ENCODE data around the gene NCOA4.
"Not testable (repeated sequence)": the region's sequence is repeated elsewhere in the genome, so short reads cannot be mapped to it uniquely, and the experiment has no call there.

Gene NCOA4

GRCh38 chr10:46052791-46053375 is 22.5 kb upstream of the NCOA4 start:
- in situ Hi-C loops (cut with HindIII; ENCODE audit: low sequenced_read_pairs), result no loop called here
- DNase-seq (ENCODE audit: low read depth, low spot score), result no peak
- H3K4me3 ChIP-seq (ENCODE audit: low read depth, low read length), result no peak overlapping the region
- no peak for TF ChIP-seq CTCF (IDR thresholded peaks at IDR 0.05; ENCODE audit: low read depth, low read length)

- in situ Hi-C loops (cut with HindIII; ENCODE audit: low sequenced_read_pairs), result no loop called here
- no peak for TF ChIP-seq CTCF (IDR thresholded peaks at IDR 0.05; ENCODE audit: low read depth, low read length)
- H3K4me3 ChIP-seq (ENCODE audit: low read depth, low read length), result no peak overlapping the region
- DNase-seq (ENCODE audit: low read depth, low spot score), result no peak
These were observed 21.8 kb upstream of the NCOA4 start for GRCh38 chr10:46052057-46052790.

- in situ Hi-C loops (cut with HindIII; ENCODE audit: low sequenced_read_pairs), result no loop called here
- no peak overlapping the region for H3K4me3 ChIP-seq (ENCODE audit: low read depth, low read length)
- no peak for DNase-seq (ENCODE audit: low read depth, low spot score)
- no peak for TF ChIP-seq CTCF (IDR thresholded peaks at IDR 0.05; ENCODE audit: low read depth, low read length)
These were observed 20.7 kb upstream of the NCOA4 start for GRCh38 chr10:46050941-46051623.

- DNase-seq (ENCODE audit: low read depth, low spot score); H3K4me3 ChIP-seq (ENCODE audit: low read depth, low read length); in situ Hi-C loops (cut with HindIII; ENCODE audit: low sequenced_read_pairs): not testable (repeated sequence)
These were observed 19.0 kb upstream of the NCOA4 start for GRCh38 chr10:46049497-46049831.

GRCh38 chr10:46048152-46048551 is 17.7 kb upstream of the NCOA4 start:
- TF ChIP-seq CTCF (IDR thresholded peaks at IDR 0.05; ENCODE audit: low read depth, low read length), result no peak
- no peak for DNase-seq (ENCODE audit: low read depth, low spot score)
- H3K4me3 ChIP-seq (ENCODE audit: low read depth, low read length), result no peak overlapping the region
- in situ Hi-C loops (cut with HindIII; ENCODE audit: low sequenced_read_pairs), result no loop called here

DNA sequence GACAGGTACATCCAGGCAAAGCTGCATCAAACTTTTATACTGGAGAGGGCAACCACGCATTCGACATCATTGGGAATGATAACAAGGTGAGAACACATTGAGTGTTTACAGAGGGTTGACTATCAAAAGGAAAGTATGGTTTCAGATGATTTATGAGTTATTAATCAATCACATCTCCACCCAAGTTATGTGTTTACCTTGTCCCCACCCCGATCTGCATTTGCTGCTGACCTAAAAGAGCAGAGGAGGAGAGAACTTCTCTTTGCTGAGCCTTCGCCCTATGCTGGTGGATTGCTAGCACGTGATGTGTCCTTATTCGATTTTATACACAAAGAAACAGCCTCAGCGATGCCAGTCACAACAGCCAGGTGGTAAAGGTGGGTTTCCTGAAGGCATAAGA is 15.8 kb upstream of the NCOA4 start, which contains the start of gene MSMB:
TSS of gene MSMB (minus strand) at position 9 of the 400 bp plus-strand sequence. CDS start 32 bp downstream, outside the sequence.
- no peak for DNase-seq (ENCODE audit: low read depth, low spot score)
- in situ Hi-C loops (cut with HindIII; ENCODE audit: low sequenced_read_pairs), result no loop called here
- no peak within 1 kb of the TSS for H3K4me3 ChIP-seq (ENCODE audit: low read depth, low read length)
- TF ChIP-seq CTCF (IDR thresholded peaks at IDR 0.05; ENCODE audit: low read depth, low read length), result no peak

GRCh38 chr10:46042527-46042926 is 12.1 kb upstream of the NCOA4 start:
- H3K4me3 ChIP-seq (ENCODE audit: low read depth, low read length), result no peak overlapping the region
- in situ Hi-C loops (cut with HindIII; ENCODE audit: low sequenced_read_pairs), result no loop called here
- DNase-seq (ENCODE audit: low read depth, low spot score), result no peak
- no peak for TF ChIP-seq CTCF (IDR thresholded peaks at IDR 0.05; ENCODE audit: low read depth, low read length)
